AG09309 (cell line): Measurements from ENCODE around the gene LHX1.

Experiments used
- DNase-seq: peaks from one replicate; pipeline ENCODE4 v3.0.0-alpha.2; 2010; ENCODE audit warnings: low read depth
- H3K4me3 ChIP-seq: 2 replicates; pipeline ENCODE4 v1.5.1; 2011; ENCODE audit warnings: mild to moderate bottlenecking, low read depth, low read length, moderate library complexity; ENCODE audit not compliant: control insufficient read depth
- CTCF ChIP-seq: IDR thresholded peaks from 2 replicates; pipeline ENCODE4 v1.5.1; 2011; ENCODE audit warnings: mild to moderate bottlenecking, low read depth, low read length, inconsistent platforms; ENCODE audit not compliant: insufficient read depth, control insufficient read depth; ENCODE audit errors: missing control alignments

The LHX1 gene

GRCh38 chr17:36894177-36894576 is 43.1 kb upstream of the LHX1 start:
- DNase-seq = no peak
- H3K4me3 ChIP-seq = no peak overlapping the region
- no peak for TF ChIP-seq CTCF

GRCh38 chr17:36894925-36895324 is 42.4 kb upstream of the LHX1 start:
- no peak for TF ChIP-seq CTCF
- no peak overlapping the region for H3K4me3 ChIP-seq
- no peak for DNase-seq

- TF ChIP-seq CTCF = no peak
- DNase-seq = no peak
These were observed 37.8 kb upstream of the LHX1 start for GRCh38 chr17:36899250-36900159.

GRCh38 chr17:36900160-36900512 is 37.1 kb upstream of the LHX1 start:
- no peak for DNase-seq
- no peak overlapping the region for H3K4me3 ChIP-seq
- TF ChIP-seq CTCF = no peak

More at GRCh38 chr17:36899250-36900159, 37.8 kb upstream of the LHX1 start:
- H3K4me3 ChIP-seq = no peak overlapping the region

GRCh38 chr17:36901506-36901905 is 35.8 kb upstream of the LHX1 start:
- TF ChIP-seq CTCF = no peak
- H3K4me3 ChIP-seq = no peak overlapping the region
- DNase-seq = no peak

GRCh38 chr17:36907407-36907806 is 29.9 kb upstream of the LHX1 start:
- H3K4me3 ChIP-seq = no peak overlapping the region
- no peak for DNase-seq
- no peak for TF ChIP-seq CTCF

GRCh38 chr17:36910513-36910912 is 26.8 kb upstream of the LHX1 start:
- no peak for TF ChIP-seq CTCF
- no peak for DNase-seq
- no peak overlapping the region for H3K4me3 ChIP-seq
